Astrocyte of the spinal cord (primary cell): ENCODE measurements around the gene CFAP69.

Experiments
- DNase-seq: peaks from one replicate; pipeline ENCODE4 v3.0.0; 2011; ENCODE audit warnings: low read depth, low spot score
- H3K4me3 ChIP-seq: 2 replicates; pipeline ENCODE4 v1.5.1; 2011; ENCODE audit warnings: low read depth, mild to moderate bottlenecking, low read length, moderate library complexity
- in situ Hi-C: cut with HindIII; loops from 2 replicates; pipeline ENCODE4 v1.10.0; 2017; ENCODE audit warnings: low sequenced_read_pairs
- TF ChIP-seq, protein P1 (sequence below): IDR thresholded peaks from 2 replicates; pipeline ENCODE4 v1.5.1; 2012; ENCODE audit warnings: low read depth, mild to moderate bottlenecking, low read length, inconsistent platforms

Gene CFAP69

DNA sequence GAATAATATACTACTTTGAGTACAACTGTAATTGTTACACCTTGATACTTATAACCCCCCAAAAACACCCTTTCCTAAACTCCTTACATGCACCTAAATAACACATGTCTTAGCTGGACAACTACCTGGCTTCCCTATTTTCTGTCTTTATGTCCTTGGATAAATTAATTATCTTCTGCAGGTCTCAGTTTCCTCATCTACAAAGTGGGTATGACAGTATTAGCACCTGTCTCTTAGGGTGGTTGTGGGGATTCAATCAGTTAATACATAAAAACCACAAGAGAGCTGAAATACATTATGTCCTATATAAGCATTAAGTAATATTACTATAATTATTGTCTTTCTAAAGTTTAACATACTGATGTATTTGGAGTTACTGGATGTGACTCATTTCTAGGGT is 22.6 kb upstream of the CFAP69 start:
- in situ Hi-C loops: no loop called here
- H3K4me3 ChIP-seq: no peak overlapping the region
- TF ChIP-seq, protein P1, sequence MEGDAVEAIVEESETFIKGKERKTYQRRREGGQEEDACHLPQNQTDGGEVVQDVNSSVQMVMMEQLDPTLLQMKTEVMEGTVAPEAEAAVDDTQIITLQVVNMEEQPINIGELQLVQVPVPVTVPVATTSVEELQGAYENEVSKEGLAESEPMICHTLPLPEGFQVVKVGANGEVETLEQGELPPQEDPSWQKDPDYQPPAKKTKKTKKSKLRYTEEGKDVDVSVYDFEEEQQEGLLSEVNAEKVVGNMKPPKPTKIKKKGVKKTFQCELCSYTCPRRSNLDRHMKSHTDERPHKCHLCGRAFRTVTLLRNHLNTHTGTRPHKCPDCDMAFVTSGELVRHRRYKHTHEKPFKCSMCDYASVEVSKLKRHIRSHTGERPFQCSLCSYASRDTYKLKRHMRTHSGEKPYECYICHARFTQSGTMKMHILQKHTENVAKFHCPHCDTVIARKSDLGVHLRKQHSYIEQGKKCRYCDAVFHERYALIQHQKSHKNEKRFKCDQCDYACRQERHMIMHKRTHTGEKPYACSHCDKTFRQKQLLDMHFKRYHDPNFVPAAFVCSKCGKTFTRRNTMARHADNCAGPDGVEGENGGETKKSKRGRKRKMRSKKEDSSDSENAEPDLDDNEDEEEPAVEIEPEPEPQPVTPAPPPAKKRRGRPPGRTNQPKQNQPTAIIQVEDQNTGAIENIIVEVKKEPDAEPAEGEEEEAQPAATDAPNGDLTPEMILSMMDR: no peak
- no peak for DNase-seq

DNA sequence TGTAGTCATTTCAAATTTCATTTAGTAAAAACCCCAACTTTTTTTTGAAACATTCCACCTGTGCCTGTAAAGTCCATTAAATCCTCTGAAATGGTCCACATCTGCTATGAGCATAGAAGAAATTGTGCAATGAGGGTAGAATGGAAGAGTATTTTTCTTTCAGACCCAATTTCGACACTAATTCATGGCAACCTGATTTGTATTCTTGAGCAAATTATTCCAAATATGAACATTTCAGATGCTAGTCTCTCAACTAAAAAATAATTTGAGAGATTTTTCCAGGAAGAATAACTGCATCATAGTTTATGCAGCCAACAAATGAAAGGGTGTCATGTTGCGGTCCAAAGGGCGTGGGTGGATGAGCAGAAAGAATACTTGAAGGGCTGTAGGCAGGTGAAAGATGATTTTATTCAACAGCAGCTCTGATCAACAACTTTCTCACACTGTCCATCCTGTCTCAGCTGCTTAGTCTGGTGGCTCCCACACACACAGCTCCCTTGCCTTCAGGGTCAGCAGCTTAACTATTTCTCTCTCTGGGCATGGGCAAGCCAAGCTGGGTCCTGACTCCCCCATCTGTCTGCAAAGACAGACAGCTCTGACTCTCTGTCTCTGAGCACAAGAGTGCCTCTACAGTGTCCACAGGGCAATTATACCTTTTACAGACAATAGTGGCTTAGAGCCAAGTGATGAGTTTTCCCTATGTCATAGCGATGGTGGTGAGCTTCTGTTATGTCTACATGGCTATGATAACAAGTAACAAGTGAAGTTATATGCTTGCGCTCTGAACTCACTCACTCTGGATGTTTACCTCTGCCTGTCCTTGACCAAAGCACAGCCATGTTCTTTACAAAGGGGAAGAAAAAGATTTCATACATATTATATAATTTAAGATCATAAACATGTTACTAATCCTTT is 21.9 kb upstream of the CFAP69 start:
- no peak for DNase-seq
- TF ChIP-seq, protein P1: no peak
- in situ Hi-C loops: no loop called here
- no peak overlapping the region for H3K4me3 ChIP-seq

DNA sequence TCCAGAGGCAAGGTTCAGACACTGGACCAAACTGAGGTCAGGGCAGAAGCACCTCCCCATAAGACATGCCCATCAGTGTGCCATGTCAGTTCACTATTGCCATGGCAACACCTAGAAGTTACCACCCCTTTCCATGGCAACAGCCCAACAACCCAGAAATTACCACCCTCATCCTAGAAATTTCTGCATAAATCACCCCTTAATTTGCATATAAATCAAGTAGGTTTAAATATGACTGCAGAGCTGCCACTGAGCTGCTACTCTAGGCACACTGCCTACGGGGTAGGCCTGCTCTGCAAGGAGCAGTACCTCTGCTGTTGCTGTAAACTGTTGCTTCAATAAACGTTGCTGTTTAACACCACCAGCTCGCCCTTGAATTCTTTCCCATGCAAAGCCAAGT is 20.8 kb upstream of the CFAP69 start:
- H3K4me3 ChIP-seq: no peak overlapping the region
- in situ Hi-C loops: no loop called here
- DNase-seq: no peak
- TF ChIP-seq, protein P1: no peak

DNA sequence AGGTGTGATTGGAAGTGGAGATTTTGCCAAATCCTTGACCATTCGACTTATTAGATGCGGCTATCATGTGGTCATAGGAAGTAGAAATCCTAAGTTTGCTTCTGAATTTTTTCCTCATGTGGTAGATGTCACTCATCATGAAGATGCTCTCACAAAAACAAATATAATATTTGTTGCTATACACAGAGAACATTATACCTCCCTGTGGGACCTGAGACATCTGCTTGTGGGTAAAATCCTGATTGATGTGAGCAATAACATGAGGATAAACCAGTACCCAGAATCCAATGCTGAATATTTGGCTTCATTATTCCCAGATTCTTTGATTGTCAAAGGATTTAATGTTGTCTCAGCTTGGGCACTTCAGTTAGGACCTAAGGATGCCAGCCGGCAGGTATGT is 19.8 kb upstream of the CFAP69 start:
- TF ChIP-seq, protein P1: no peak
- in situ Hi-C loops: no loop called here
- no peak for DNase-seq

DNA sequence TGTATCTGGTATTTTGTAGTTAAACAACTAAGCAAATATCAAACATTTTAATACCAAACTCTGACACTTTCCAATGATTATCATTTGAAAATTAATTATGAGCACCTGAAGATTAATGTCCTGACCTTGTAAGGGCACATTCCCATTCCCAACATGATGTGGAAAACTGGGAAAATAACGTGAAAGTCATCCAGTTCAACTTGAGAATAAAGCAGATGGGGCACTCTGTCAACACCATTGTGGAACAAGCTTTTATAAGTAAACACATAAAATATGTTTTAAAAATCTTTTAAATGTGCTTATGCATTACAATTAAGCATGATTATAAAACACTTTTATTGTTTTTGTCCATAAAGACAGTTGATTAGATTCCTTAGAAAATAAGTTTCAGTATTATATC is 19.4 kb upstream of the CFAP69 start:
- in situ Hi-C loops: no loop called here
- DNase-seq: no peak
- TF ChIP-seq, protein P1: no peak
- H3K4me3 ChIP-seq: no peak overlapping the region

More for the DNA sequence above, 19.8 kb upstream of the CFAP69 start:
- H3K4me3 ChIP-seq: no peak overlapping the region

DNA sequence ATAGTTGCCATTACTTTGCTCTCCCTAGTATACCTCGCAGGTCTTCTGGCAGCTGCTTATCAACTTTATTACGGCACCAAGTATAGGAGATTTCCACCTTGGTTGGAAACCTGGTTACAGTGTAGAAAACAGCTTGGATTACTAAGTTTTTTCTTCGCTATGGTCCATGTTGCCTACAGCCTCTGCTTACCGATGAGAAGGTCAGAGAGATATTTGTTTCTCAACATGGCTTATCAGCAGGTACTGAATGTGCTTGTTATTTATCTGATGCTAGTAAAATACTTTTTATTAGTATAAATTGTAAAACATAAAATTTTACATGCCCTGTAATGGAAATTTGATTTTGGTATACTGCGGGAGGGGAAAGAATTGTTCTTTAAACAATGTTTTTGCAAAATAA is 17.7 kb upstream of the CFAP69 start:
- in situ Hi-C loops: no loop called here
- no peak for DNase-seq
- H3K4me3 ChIP-seq: no peak overlapping the region
- TF ChIP-seq, protein P1: no peak
